ENCODE results near the gene APBB3. TPM values are rescaled to one million over a fixed set of nuclear protein-coding genes. Genes with fewer than 3 reads are reported as not detected.
"Not testable (repeated sequence)": the region's sequence is repeated elsewhere in the genome, so short reads cannot be mapped to it uniquely, and the experiment has no call there.

APBB3 gene
- polyA plus RNA-seq, 1 experiment, result 24.3 TPM

GRCh38 chr5:140607031-140607430, 42.6 kb upstream of the APBB3 start:
- Histone ChIP-seq H3K36me3 (ENCODE audit: control insufficient read depth, insufficient read depth, low read length) (no peaks in the 10 kb centered on the region), H3K27me3 (ENCODE audit: control insufficient read depth, insufficient read depth, low read length) (peaks cover 1% of the 10 kb centered on the region; the same call in 1 of the 2 replicates), H3K4me3 (ENCODE audit: low read depth, low read length) (no peak overlapping the region)
- CTCF ChIA-PET, result interaction anchor here (0.6 to 1.1 kb wide), 3 partner anchors 11 kb away, joined by 3 to 4 read pairs (median 3); no protein-coding TSS in a partner anchor
- POLR2A ChIA-PET, result no interaction called here
- DNase-seq (ENCODE audit: low read depth), result no peak
- no peak for TF ChIP-seq CTCF (IDR thresholded peaks at IDR 0.05; ENCODE audit: insufficient read depth, low read depth, low read length)

GRCh38 chr5:140605879-140606278, 41.5 kb upstream of the APBB3 start:
- POLR2A ChIA-PET, result no interaction called here
- H3K4me3 ChIP-seq (ENCODE audit: low read depth, low read length), result no peak overlapping the region
- no peak for DNase-seq (ENCODE audit: low read depth)
- H3K36me3 ChIP-seq (ENCODE audit: control insufficient read depth, insufficient read depth, low read length), result no peaks in the 10 kb centered on the region
- H3K27me3 ChIP-seq (ENCODE audit: control insufficient read depth, insufficient read depth, low read length), result no peaks in the 10 kb centered on the region
- no peak for TF ChIP-seq CTCF (IDR thresholded peaks at IDR 0.05; ENCODE audit: insufficient read depth, low read depth, low read length)
- CTCF ChIA-PET, result no interaction called here

- POLR2A ChIA-PET, result no interaction called here
- CTCF ChIA-PET, result no interaction called here
Observed at GRCh38 chr5:140603734-140604133, 39.3 kb upstream of the APBB3 start.

GRCh38 chr5:140603446-140603698, 39.0 kb upstream of the APBB3 start:
- POLR2A ChIA-PET; H3K4me3 ChIP-seq (ENCODE audit: low read depth, low read length); CTCF ChIA-PET; DNase-seq (ENCODE audit: low read depth); H3K27me3 ChIP-seq (ENCODE audit: control insufficient read depth, insufficient read depth, low read length); H3K36me3 ChIP-seq (ENCODE audit: control insufficient read depth, insufficient read depth, low read length): not testable (repeated sequence)

More at GRCh38 chr5:140603734-140604133, 39.3 kb upstream of the APBB3 start:
- H3K4me3 ChIP-seq (ENCODE audit: low read depth, low read length), result no peak overlapping the region
- no peaks in the 10 kb centered on the region for H3K36me3 ChIP-seq (ENCODE audit: control insufficient read depth, insufficient read depth, low read length)
- no peak for TF ChIP-seq CTCF (IDR thresholded peaks at IDR 0.05; ENCODE audit: insufficient read depth, low read depth, low read length)
- DNase-seq (ENCODE audit: low read depth), result no peak
- H3K27me3 ChIP-seq (ENCODE audit: control insufficient read depth, insufficient read depth, low read length), result no peaks in the 10 kb centered on the region

- DNase-seq (ENCODE audit: low read depth), result no peak
- ChIA-PET POLR2A (no interaction called here), CTCF (no interaction called here)
- TF ChIP-seq CTCF (IDR thresholded peaks at IDR 0.05; ENCODE audit: insufficient read depth, low read depth, low read length), result no peak
- Histone ChIP-seq H3K4me3 (ENCODE audit: low read depth, low read length) (no peak overlapping the region), H3K27me3 (ENCODE audit: control insufficient read depth, insufficient read depth, low read length) (peaks cover 2% of the 10 kb centered on the region; the same call in 1 of the 2 replicates), H3K36me3 (ENCODE audit: control insufficient read depth, insufficient read depth, low read length) (no peaks in the 10 kb centered on the region)
Observed at GRCh38 chr5:140602147-140602546, 37.7 kb upstream of the APBB3 start.

GRCh38 chr5:140600096-140600495, 35.7 kb upstream of the APBB3 start:
- TF ChIP-seq CTCF (IDR thresholded peaks at IDR 0.05; ENCODE audit: insufficient read depth, low read depth, low read length), result no peak
- Histone ChIP-seq H3K36me3 (ENCODE audit: control insufficient read depth, insufficient read depth, low read length) (no peaks in the 10 kb centered on the region), H3K4me3 (ENCODE audit: low read depth, low read length) (no peak overlapping the region), H3K27me3 (ENCODE audit: control insufficient read depth, insufficient read depth, low read length) (peaks cover 3% of the 10 kb centered on the region; the same call in 1 of the 2 replicates)
- ChIA-PET CTCF (interaction anchor here (1.0 kb wide), 1 partner anchor 237 kb away, joined by 3 read pairs; no protein-coding TSS in a partner anchor), POLR2A (no interaction called here)
- no peak for DNase-seq (ENCODE audit: low read depth)

Measured in BJ (cell line).